ENCODE measurements around the gene BHLHE40.

Gene BHLHE40

GRCh38 chr3:4948395-4948794 lies 30.8 kb upstream of the BHLHE40 start:
- H3K27ac ChIP-seq = no peak overlapping the region
- H3K36me3 ChIP-seq (replicated peaks) = no peaks in the 10 kb centered on the region
- H3K27me3 ChIP-seq (replicated peaks) = no peaks in the 10 kb centered on the region
- no peak for TF ChIP-seq CTCF (IDR thresholded peaks at IDR 0.05; ENCODE audit: low read depth, low read length, missing control alignments)
- no peak overlapping the region for H3K4me3 ChIP-seq (ENCODE audit: low read depth, low read length)
- in situ Hi-C loops (cut with HindIII; ENCODE audit: low pct_ligation_motif_present, low sequenced_read_pairs) = no loop called here
- peak; percentile 47 for DNase-seq

GRCh38 chr3:4949004-4949403 lies 30.2 kb upstream of the BHLHE40 start:
- no peak overlapping the region for H3K27ac ChIP-seq
- TF ChIP-seq CTCF (IDR thresholded peaks at IDR 0.05; ENCODE audit: low read depth, low read length, missing control alignments) = no peak
- no peaks in the 10 kb centered on the region for H3K36me3 ChIP-seq (replicated peaks)
- no peak for DNase-seq
- no peaks in the 10 kb centered on the region for H3K27me3 ChIP-seq (replicated peaks)
- no peak overlapping the region for H3K4me3 ChIP-seq (ENCODE audit: low read depth, low read length)
- in situ Hi-C loops (cut with HindIII; ENCODE audit: low pct_ligation_motif_present, low sequenced_read_pairs) = no loop called here

GRCh38 chr3:4949659-4950058 lies 29.6 kb upstream of the BHLHE40 start:
- in situ Hi-C loops (cut with HindIII; ENCODE audit: low pct_ligation_motif_present, low sequenced_read_pairs) = no loop called here
- no peak overlapping the region for H3K4me3 ChIP-seq (ENCODE audit: low read depth, low read length)
- no peaks in the 10 kb centered on the region for H3K27me3 ChIP-seq (replicated peaks)
- H3K27ac ChIP-seq = no peak overlapping the region
- DNase-seq = no peak
- no peaks in the 10 kb centered on the region for H3K36me3 ChIP-seq (replicated peaks)
- no peak for TF ChIP-seq CTCF (IDR thresholded peaks at IDR 0.05; ENCODE audit: low read depth, low read length, missing control alignments)

GRCh38 chr3:4950351-4950784 lies 28.9 kb upstream of the BHLHE40 start:
- H3K36me3 ChIP-seq (replicated peaks) = no peaks in the 10 kb centered on the region
- no peak overlapping the region for H3K4me3 ChIP-seq (ENCODE audit: low read depth, low read length)
- TF ChIP-seq CTCF (IDR thresholded peaks at IDR 0.05; ENCODE audit: low read depth, low read length, missing control alignments) = no peak
- H3K27ac ChIP-seq = no peak overlapping the region
- no peak for DNase-seq
- no peaks in the 10 kb centered on the region for H3K27me3 ChIP-seq (replicated peaks)
- in situ Hi-C loops (cut with HindIII; ENCODE audit: low pct_ligation_motif_present, low sequenced_read_pairs) = no loop called here

GRCh38 chr3:4950948-4951347 lies 28.3 kb upstream of the BHLHE40 start:
- H3K27ac ChIP-seq = no peak overlapping the region
- H3K36me3 ChIP-seq (replicated peaks) = no peaks in the 10 kb centered on the region
- no peak for DNase-seq
- H3K4me3 ChIP-seq (ENCODE audit: low read depth, low read length) = no peak overlapping the region
- no peak for TF ChIP-seq CTCF (IDR thresholded peaks at IDR 0.05; ENCODE audit: low read depth, low read length, missing control alignments)
- in situ Hi-C loops (cut with HindIII; ENCODE audit: low pct_ligation_motif_present, low sequenced_read_pairs) = no loop called here
- H3K27me3 ChIP-seq (replicated peaks) = no peaks in the 10 kb centered on the region

- in situ Hi-C loops (cut with HindIII; ENCODE audit: low pct_ligation_motif_present, low sequenced_read_pairs) = no loop called here
- H3K4me3 ChIP-seq (ENCODE audit: low read depth, low read length) = no peak overlapping the region
- no peak overlapping the region for H3K27ac ChIP-seq
- H3K36me3 ChIP-seq (replicated peaks) = no peaks in the 10 kb centered on the region
- DNase-seq = no peak
- no peak for TF ChIP-seq CTCF (IDR thresholded peaks at IDR 0.05; ENCODE audit: low read depth, low read length, missing control alignments)
- no peaks in the 10 kb centered on the region for H3K27me3 ChIP-seq (replicated peaks)
Measured at GRCh38 chr3:4953119-4953518, 26.1 kb upstream of the BHLHE40 start.
